Central memory CD8-positive, alpha-beta T cell (primary cell): ENCODE results near the gene STOML1.
"Not testable (repeated sequence)": the region's sequence is repeated elsewhere in the genome, so short reads cannot be mapped to it uniquely, and the experiment has no call there.

Experiments used
- ATAC-seq: fragments of 150-1000 bp; cut with Tn5 transposase; replicated peaks from 2 replicates; pipeline ENCODE4 v1.10.0; 2022; ENCODE audit warnings: mild to moderate bottlenecking, moderate FRiP score, moderate number of reproducible peaks; ENCODE audit not compliant: poor library complexity, severe bottlenecking; ENCODE audit errors: extremely low read depth
- DNase-seq, 2 donors: peaks; one replicate each; pipeline ENCODE4 v3.0.0; 2021; ENCODE audit warnings: low spot score in 2 of 2
- H3K27ac Mint-ChIP-seq: one replicate; pipeline ENCODE4 v1.8.0; 2022; ENCODE audit warnings: low read depth, mild to moderate bottlenecking, moderate library complexity, mixed read lengths
- H3K27me3 Mint-ChIP-seq: one replicate; pipeline ENCODE4 v1.8.0; 2022; ENCODE audit warnings: mixed read lengths
- H3K36me3 Mint-ChIP-seq: one replicate; pipeline ENCODE4 v1.8.0; 2022; ENCODE audit warnings: mild to moderate bottlenecking, moderate library complexity, mixed read lengths; ENCODE audit not compliant: insufficient read depth
- H3K4me1 Mint-ChIP-seq: one replicate; pipeline ENCODE4 v1.8.0; 2022; ENCODE audit warnings: mixed read lengths
- H3K4me3 Mint-ChIP-seq: one replicate; pipeline ENCODE4 v1.8.0; 2022; ENCODE audit warnings: mild to moderate bottlenecking, moderate library complexity, mixed read lengths
- H3K9me3 Mint-ChIP-seq: one replicate; pipeline ENCODE4 v1.8.0; 2022; ENCODE audit warnings: mixed read lengths

STOML1 gene

GRCh38 chr15:73981761-73982221 is 10.3 kb downstream of the STOML1 start:
- Mint-ChIP-seq H3K36me3 (peaks cover 2% of the 10 kb centered on the region), H3K9me3 (no peaks in the 10 kb centered on the region), H3K4me1 (peaks cover 18% of the 10 kb centered on the region), H3K27me3 (peaks cover 18% of the 10 kb centered on the region), H3K27ac (no peak overlapping the region), H3K4me3 (no peak overlapping the region)
- ATAC-seq (no peak), DNase-seq (no peak)

- H3K4me3 Mint-ChIP-seq: no peak overlapping the region
- no peaks in the 10 kb centered on the region for H3K9me3 Mint-ChIP-seq
Measured at GRCh38 chr15:73979636-73980035, 12.5 kb downstream of the STOML1 start.

GRCh38 chr15:73978896-73979295 is 13.2 kb downstream of the STOML1 start:
- Mint-ChIP-seq H3K9me3 (no peaks in the 10 kb centered on the region), H3K27ac (no peak overlapping the region), H3K36me3 (no peaks in the 10 kb centered on the region), H3K4me3 (no peak overlapping the region), H3K27me3 (peaks cover 45% of the 10 kb centered on the region), H3K4me1 (peaks cover 7% of the 10 kb centered on the region)
- DNase-seq (no peak), ATAC-seq (no peak)

More at GRCh38 chr15:73979636-73980035, 12.5 kb downstream of the STOML1 start:
- DNase-seq (no peak), ATAC-seq (no peak)
- Mint-ChIP-seq H3K4me1 (peaks cover 7% of the 10 kb centered on the region), H3K27ac (no peak overlapping the region), H3K27me3 (peaks cover 40% of the 10 kb centered on the region), H3K36me3 (no peaks in the 10 kb centered on the region)

GRCh38 chr15:73975440-73976125 is 16.5 kb downstream of the STOML1 start:
- H3K4me3 Mint-ChIP-seq, H3K36me3 Mint-ChIP-seq, H3K9me3 Mint-ChIP-seq, H3K4me1 Mint-ChIP-seq, DNase-seq, H3K27ac Mint-ChIP-seq, ATAC-seq: not testable (repeated sequence)
- H3K27me3 Mint-ChIP-seq: peaks cover 45% of the 10 kb centered on the region

GRCh38 chr15:73973683-73974200 is 18.4 kb downstream of the STOML1 start:
- peaks cover 42% of the 10 kb centered on the region for H3K27me3 Mint-ChIP-seq
- not testable (repeated sequence) for ATAC-seq, H3K27ac Mint-ChIP-seq, H3K4me1 Mint-ChIP-seq, H3K9me3 Mint-ChIP-seq, H3K36me3 Mint-ChIP-seq, H3K4me3 Mint-ChIP-seq, DNase-seq

- Mint-ChIP-seq H3K27ac (no peak overlapping the region), H3K4me1 (peaks cover 10% of the 10 kb centered on the region), H3K4me3 (no peak overlapping the region), H3K9me3 (no peaks in the 10 kb centered on the region), H3K27me3 (peaks cover 36% of the 10 kb centered on the region), H3K36me3 (no peaks in the 10 kb centered on the region)
- peak; percentile 70 for ATAC-seq
- peak; percentile 60 to 61 for DNase-seq
Measured at GRCh38 chr15:73972984-73973682, 19.0 kb downstream of the STOML1 start.

GRCh38 chr15:73969151-73969759 is 22.8 kb downstream of the STOML1 start:
- no peak for DNase-seq
- Mint-ChIP-seq H3K4me1 (peaks cover 33% of the 10 kb centered on the region), H3K27me3 (peaks cover 1% of the 10 kb centered on the region), H3K4me3 (no peak overlapping the region), H3K9me3 (no peaks in the 10 kb centered on the region), H3K36me3 (no peaks in the 10 kb centered on the region), H3K27ac (no peak overlapping the region)
- ATAC-seq: no peak

GRCh38 chr15:73968461-73968860 is 23.6 kb downstream of the STOML1 start:
- no peak for DNase-seq
- Mint-ChIP-seq H3K9me3 (no peaks in the 10 kb centered on the region), H3K27me3 (no peaks in the 10 kb centered on the region), H3K36me3 (no peaks in the 10 kb centered on the region), H3K27ac (no peak overlapping the region), H3K4me3 (no peak overlapping the region), H3K4me1 (peaks cover 33% of the 10 kb centered on the region)
- ATAC-seq: no peak

- no peak for DNase-seq
- Mint-ChIP-seq H3K4me3 (peak overlapping the region; percentile 55), H3K9me3 (no peaks in the 10 kb centered on the region), H3K27me3 (no peaks in the 10 kb centered on the region), H3K4me1 (peaks cover 24% of the 10 kb centered on the region), H3K36me3 (no peaks in the 10 kb centered on the region), H3K27ac (no peak overlapping the region)
- ATAC-seq: peak; percentile 49
Measured at GRCh38 chr15:73965758-73966113, 26.4 kb downstream of the STOML1 start.

- Mint-ChIP-seq H3K27me3 (no peaks in the 10 kb centered on the region), H3K4me3 (peak overlapping the region; percentile 55), H3K27ac (no peak overlapping the region), H3K4me1 (peaks cover 24% of the 10 kb centered on the region), H3K9me3 (no peaks in the 10 kb centered on the region), H3K36me3 (no peaks in the 10 kb centered on the region)
- DNase-seq (no peak), ATAC-seq (peak; percentile 34)
Measured at GRCh38 chr15:73965094-73965757, 26.9 kb downstream of the STOML1 start.

GRCh38 chr15:73964736-73965093 is 27.4 kb downstream of the STOML1 start:
- peak; percentile 88 for ATAC-seq
- peaks cover 25% of the 10 kb centered on the region for H3K4me1 Mint-ChIP-seq
- no peak overlapping the region for H3K27ac Mint-ChIP-seq
- H3K27me3 Mint-ChIP-seq: no peaks in the 10 kb centered on the region
- H3K4me3 Mint-ChIP-seq: peak overlapping the region; percentile 55
- H3K36me3 Mint-ChIP-seq: no peaks in the 10 kb centered on the region
- H3K9me3 Mint-ChIP-seq: no peaks in the 10 kb centered on the region
- peak; percentile 77 to 87 for DNase-seq

- Mint-ChIP-seq H3K4me3 (no peak overlapping the region), H3K4me1 (peaks cover 41% of the 10 kb centered on the region), H3K9me3 (no peaks in the 10 kb centered on the region), H3K27ac (no peak overlapping the region), H3K27me3 (no peaks in the 10 kb centered on the region), H3K36me3 (no peaks in the 10 kb centered on the region)
- DNase-seq: no peak
- no peak for ATAC-seq
Measured at GRCh38 chr15:73962433-73962832, 29.7 kb downstream of the STOML1 start.
